OCI-LY1 (cell line): ENCODE results near the gene ADAMTS18.

Source experiments
- H2AFZ ChIP-seq: fragments of 200-600 bp; sonication (generic), shearing (Covaris generic); 2 replicates; pipeline ENCODE4 v1.6.0; 2014; ENCODE audit warnings: antibody characterized with exemption, mild to moderate bottlenecking, low read length
- H3F3A ChIP-seq: fragments of 200-600 bp; sonication (generic), shearing (Covaris generic); 2 replicates; pipeline ENCODE4 v1.6.0; 2014; ENCODE audit warnings: mild to moderate bottlenecking, antibody characterized with exemption, low read length, moderate library complexity; ENCODE audit not compliant: insufficient read depth
- H3K27ac ChIP-seq: fragments of 200-600 bp; sonication (generic); 2 replicates; pipeline ENCODE4 v1.5.1; 2014; ENCODE audit warnings: low read length, mixed run types, mild to moderate bottlenecking, low read depth; ENCODE audit not compliant: poor library complexity, severe bottlenecking
- H3K27me3 ChIP-seq: fragments of 200-600 bp; sonication (generic); 2 replicates; pipeline ENCODE4 v1.6.0; 2014; ENCODE audit warnings: antibody characterized with exemption, mild to moderate bottlenecking, low read length, moderate library complexity; ENCODE audit not compliant: insufficient read depth
- H3K36me3 ChIP-seq: fragments of 200-600 bp; sonication (generic); 2 replicates; pipeline ENCODE4 v1.6.1; 2014; ENCODE audit warnings: mild to moderate bottlenecking, antibody characterized with exemption, low read length, moderate library complexity, mixed read lengths; ENCODE audit not compliant: insufficient read depth
- H3K4me1 ChIP-seq: fragments of 200-600 bp; sonication (generic); 2 replicates; pipeline ENCODE4 v1.5.1; 2014; ENCODE audit warnings: mild to moderate bottlenecking, low read length, moderate library complexity; ENCODE audit not compliant: insufficient read depth, severe bottlenecking
- H3K4me2 ChIP-seq: fragments of 200-600 bp; sonication (generic), shearing (Covaris generic); 2 replicates; pipeline ENCODE4 v1.6.1; 2014; ENCODE audit warnings: low read length
- H3K4me3 ChIP-seq: fragments of 200-600 bp; sonication (generic); 2 replicates; pipeline ENCODE4 v1.5.1; 2014; ENCODE audit warnings: low read length, low read depth, mild to moderate bottlenecking, mixed read lengths; ENCODE audit not compliant: poor library complexity, severe bottlenecking
- H3K79me2 ChIP-seq: fragments of 200-600 bp; shearing (Covaris generic); 2 replicates; pipeline ENCODE4 v1.6.1; 2016; ENCODE audit warnings: mixed run types, low read length, mixed read lengths; ENCODE audit not compliant: insufficient read depth
- H3K9ac ChIP-seq: fragments of 200-600 bp; sonication (generic), shearing (Covaris generic); 2 replicates; pipeline ENCODE4 v1.6.1; 2014; ENCODE audit warnings: mild to moderate bottlenecking, low read length, mixed read lengths
- H3K9me2 ChIP-seq: fragments of 200-600 bp; sonication (generic), shearing (Covaris generic); 2 replicates; pipeline ENCODE4 v1.6.1; 2014; ENCODE audit warnings: low read depth, mild to moderate bottlenecking, low read length, mixed read lengths
- H3K9me3 ChIP-seq: fragments of 200-600 bp; shearing (Covaris generic); 2 replicates; pipeline ENCODE4 v1.6.1; 2014; ENCODE audit warnings: low read length, mixed read lengths
- H4K20me1 ChIP-seq: fragments of 200-600 bp; sonication (generic), shearing (Covaris generic); 2 replicates; pipeline ENCODE4 v1.6.0; 2016; ENCODE audit warnings: mild to moderate bottlenecking, low read length; ENCODE audit not compliant: insufficient read depth
- EZH2 ChIP-seq: fragments of 200-600 bp; sonication (generic), shearing (Covaris generic); IDR thresholded peaks from 2 replicates; pipeline ENCODE4 v1.8.0; 2017; ENCODE audit warnings: borderline replicate concordance, mixed run types, mild to moderate bottlenecking, antibody characterized with exemption, low read length, moderate library complexity, mixed read lengths
- TF ChIP-seq, protein P1 (sequence below): fragments of 200-600 bp; sonication (generic), shearing (Covaris generic); IDR thresholded peaks from 2 replicates; pipeline ENCODE4 v1.5.1; 2017; ENCODE audit warnings: mild to moderate bottlenecking, antibody characterized with exemption, low read length, moderate library complexity, mixed read lengths

Gene ADAMTS18

GRCh38 chr16:77399066-77399465 is 35.8 kb downstream of the ADAMTS18 start:
- Histone ChIP-seq H3K9me2 (no peaks in the 10 kb centered on the region), H3K4me3 (no peak overlapping the region), H3F3A (no peaks in the 10 kb centered on the region), H3K27me3 (no peaks in the 10 kb centered on the region), H2AFZ (no peak overlapping the region), H3K4me1 (no peaks in the 10 kb centered on the region), H4K20me1 (no peaks in the 10 kb centered on the region), H3K27ac (no peak overlapping the region), H3K36me3 (no peaks in the 10 kb centered on the region), H3K9me3 (no peaks in the 10 kb centered on the region), H3K4me2 (no peak overlapping the region), H3K9ac (no peak overlapping the region), H3K79me2 (no peaks in the 10 kb centered on the region)
- no peak for TF ChIP-seq EZH2
- TF ChIP-seq, protein P1, sequence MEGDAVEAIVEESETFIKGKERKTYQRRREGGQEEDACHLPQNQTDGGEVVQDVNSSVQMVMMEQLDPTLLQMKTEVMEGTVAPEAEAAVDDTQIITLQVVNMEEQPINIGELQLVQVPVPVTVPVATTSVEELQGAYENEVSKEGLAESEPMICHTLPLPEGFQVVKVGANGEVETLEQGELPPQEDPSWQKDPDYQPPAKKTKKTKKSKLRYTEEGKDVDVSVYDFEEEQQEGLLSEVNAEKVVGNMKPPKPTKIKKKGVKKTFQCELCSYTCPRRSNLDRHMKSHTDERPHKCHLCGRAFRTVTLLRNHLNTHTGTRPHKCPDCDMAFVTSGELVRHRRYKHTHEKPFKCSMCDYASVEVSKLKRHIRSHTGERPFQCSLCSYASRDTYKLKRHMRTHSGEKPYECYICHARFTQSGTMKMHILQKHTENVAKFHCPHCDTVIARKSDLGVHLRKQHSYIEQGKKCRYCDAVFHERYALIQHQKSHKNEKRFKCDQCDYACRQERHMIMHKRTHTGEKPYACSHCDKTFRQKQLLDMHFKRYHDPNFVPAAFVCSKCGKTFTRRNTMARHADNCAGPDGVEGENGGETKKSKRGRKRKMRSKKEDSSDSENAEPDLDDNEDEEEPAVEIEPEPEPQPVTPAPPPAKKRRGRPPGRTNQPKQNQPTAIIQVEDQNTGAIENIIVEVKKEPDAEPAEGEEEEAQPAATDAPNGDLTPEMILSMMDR: no peak

- H3K79me2 ChIP-seq: no peaks in the 10 kb centered on the region
- no peaks in the 10 kb centered on the region for H3F3A ChIP-seq
- TF ChIP-seq, protein P1: no peak
- no peak for TF ChIP-seq EZH2
- H3K4me3 ChIP-seq: no peak overlapping the region
- no peak overlapping the region for H3K4me2 ChIP-seq
- no peaks in the 10 kb centered on the region for H3K9me3 ChIP-seq
- H3K9ac ChIP-seq: no peak overlapping the region
- H3K27ac ChIP-seq: no peak overlapping the region
- H3K27me3 ChIP-seq: no peaks in the 10 kb centered on the region
- H3K36me3 ChIP-seq: no peaks in the 10 kb centered on the region
- H3K4me1 ChIP-seq: no peaks in the 10 kb centered on the region
- H2AFZ ChIP-seq: no peak overlapping the region
- H3K9me2 ChIP-seq: no peaks in the 10 kb centered on the region
- no peaks in the 10 kb centered on the region for H4K20me1 ChIP-seq
Measured at GRCh38 chr16:77398495-77398894, 36.3 kb downstream of the ADAMTS18 start.

DNA sequence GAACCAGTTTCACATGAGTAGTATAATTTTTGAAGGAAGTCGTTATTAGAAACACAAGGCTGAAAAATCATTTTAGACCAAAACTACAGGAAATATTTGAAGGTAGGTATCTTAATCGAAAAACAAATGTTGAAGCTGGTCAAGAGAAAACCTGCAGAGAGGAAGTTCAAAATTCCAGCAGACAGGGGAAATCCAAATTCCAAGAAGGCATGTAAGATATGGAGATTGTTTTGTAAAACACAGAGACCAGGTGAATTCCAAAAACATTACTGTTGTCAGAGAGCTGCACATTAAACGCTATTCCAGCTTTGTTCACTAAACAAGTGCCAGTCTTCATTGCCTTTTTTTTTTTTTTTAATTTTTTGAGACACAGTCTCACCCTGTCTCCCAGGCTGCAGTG is 38.4 kb downstream of the ADAMTS18 start:
- H3K9me3 ChIP-seq: no peaks in the 10 kb centered on the region
- no peaks in the 10 kb centered on the region for H4K20me1 ChIP-seq
- no peak overlapping the region for H3K9ac ChIP-seq
- no peaks in the 10 kb centered on the region for H3F3A ChIP-seq
- H3K79me2 ChIP-seq: no peaks in the 10 kb centered on the region
- no peak overlapping the region for H2AFZ ChIP-seq
- no peaks in the 10 kb centered on the region for H3K36me3 ChIP-seq
- H3K27me3 ChIP-seq: no peaks in the 10 kb centered on the region
- no peaks in the 10 kb centered on the region for H3K4me1 ChIP-seq
- TF ChIP-seq, protein P1: no peak
- TF ChIP-seq EZH2: no peak
- no peak overlapping the region for H3K4me2 ChIP-seq
- no peaks in the 10 kb centered on the region for H3K9me2 ChIP-seq
- no peak overlapping the region for H3K4me3 ChIP-seq
- no peak overlapping the region for H3K27ac ChIP-seq
